ENCODE data around the gene GRWD1.

DNA sequence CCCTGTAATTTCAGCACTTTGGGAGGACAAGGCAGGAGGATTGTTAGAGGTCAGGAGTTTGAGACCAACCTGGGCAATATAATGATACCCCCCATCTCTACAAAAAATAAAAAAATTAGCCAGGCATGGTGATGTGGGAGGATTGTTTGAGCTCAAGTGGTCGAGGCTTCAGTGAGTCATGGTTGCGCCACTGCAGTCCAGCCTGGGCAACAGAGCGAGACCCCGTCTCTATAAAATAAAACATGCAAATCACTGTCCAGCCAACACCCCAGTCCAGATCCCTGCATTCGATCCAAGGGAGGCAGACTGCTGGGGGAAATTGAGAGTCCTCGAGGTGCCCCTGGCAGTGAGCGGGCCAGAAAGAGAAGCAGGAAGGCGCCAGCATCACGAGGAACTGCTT is 30.4 kb downstream of the GRWD1 start:
- TF ChIP-seq CTCF (IDR thresholded peaks at IDR 0.05 in 4 of 5, conservative IDR thresholded peaks at IDR 0.05 in 1 of 5), result no peak
- TF ChIP-seq POLR2A (IDR thresholded peaks at IDR 0.05), result no peak

Measured in gastrocnemius medialis (tissue), 4 donors.